ENCODE measurements around the gene PRR23E. TPM values are rescaled to one million over a fixed set of nuclear protein-coding genes. Genes with fewer than 3 reads are reported as not detected.

The PRR23E gene
- polyA plus RNA-seq, 4 donors: not detected

GRCh38 chr3:127161236-127161635 lies 31.7 kb upstream of the PRR23E start:
- H3K9me3 ChIP-seq (ENCODE audit: control insufficient read depth in 2 of 2, insufficient read depth in 1 of 2, low read depth in 1 of 2, low read length in 1 of 2): no peaks in the 10 kb centered on the region
- H3K27ac ChIP-seq (ENCODE audit: low read depth in 1 of 3, low read length in 2 of 3): no peak overlapping the region
- no peak overlapping the region for H3K4me3 ChIP-seq (ENCODE audit: low read depth in 1 of 3, low read length in 3 of 3)
- H3K4me1 ChIP-seq (ENCODE audit: control insufficient read depth in 3 of 3, insufficient read depth in 2 of 3, low read depth in 1 of 3, low read length in 2 of 3): no peaks in the 10 kb centered on the region
- no peak for DNase-seq
- WGBS, 3 donors: 96 to 100% (median 99%) methylated on average over 2 of the region's 2 CpGs
- FAIRE-seq: no peak
- no peaks in the 10 kb centered on the region for H3K36me3 ChIP-seq (ENCODE audit: control insufficient read depth in 3 of 3, insufficient read depth in 2 of 3, low read depth in 1 of 3, low read length in 3 of 3)
- peaks cover 0 to 16% (median 0%) of the 10 kb centered on the region in 3 donors for H3K27me3 ChIP-seq (ENCODE audit: control insufficient read depth in 3 of 3, insufficient read depth in 3 of 3, low read length in 3 of 3)

GRCh38 chr3:127161973-127162579 lies 30.9 kb upstream of the PRR23E start:
- 69 to 89% (median 78%) methylated on average over 2 of the region's 2 CpGs for WGBS, 3 donors
- no peak for FAIRE-seq

GRCh38 chr3:127162947-127163645 lies 29.8 kb upstream of the PRR23E start:
- Histone ChIP-seq H3K9me3 (ENCODE audit: control insufficient read depth in 2 of 2, insufficient read depth in 1 of 2, low read depth in 1 of 2, low read length in 1 of 2) (no peaks in the 10 kb centered on the region), H3K4me1 (ENCODE audit: control insufficient read depth in 3 of 3, insufficient read depth in 2 of 3, low read depth in 1 of 3, low read length in 2 of 3) (no peaks in the 10 kb centered on the region), H3K36me3 (ENCODE audit: control insufficient read depth in 3 of 3, insufficient read depth in 2 of 3, low read depth in 1 of 3, low read length in 3 of 3) (no peaks in the 10 kb centered on the region), H3K27ac (ENCODE audit: low read depth in 1 of 3, low read length in 2 of 3) (no peak overlapping the region), H3K27me3 (ENCODE audit: control insufficient read depth in 3 of 3, insufficient read depth in 3 of 3, low read length in 3 of 3) (peaks cover 0 to 10% (median 0%) of the 10 kb centered on the region in 3 donors), H3K4me3 (ENCODE audit: low read depth in 1 of 3, low read length in 3 of 3) (no peak overlapping the region)
- 48 to 54% (median 53%) methylated on average over 15 of the region's 15 CpGs for WGBS, 3 donors
- DNase-seq (no peak), FAIRE-seq (no peak)

More at GRCh38 chr3:127161973-127162579, 30.9 kb upstream of the PRR23E start:
- no peaks in the 10 kb centered on the region for H3K36me3 ChIP-seq (ENCODE audit: control insufficient read depth in 3 of 3, insufficient read depth in 2 of 3, low read depth in 1 of 3, low read length in 3 of 3)
- no peak overlapping the region for H3K4me3 ChIP-seq (ENCODE audit: low read depth in 1 of 3, low read length in 3 of 3)
- H3K4me1 ChIP-seq (ENCODE audit: control insufficient read depth in 3 of 3, insufficient read depth in 2 of 3, low read depth in 1 of 3, low read length in 2 of 3): no peaks in the 10 kb centered on the region
- no peaks in the 10 kb centered on the region for H3K9me3 ChIP-seq (ENCODE audit: control insufficient read depth in 2 of 2, insufficient read depth in 1 of 2, low read depth in 1 of 2, low read length in 1 of 2)
- peaks cover 0 to 9% (median 0%) of the 10 kb centered on the region in 3 donors for H3K27me3 ChIP-seq (ENCODE audit: control insufficient read depth in 3 of 3, insufficient read depth in 3 of 3, low read length in 3 of 3)
- no peak overlapping the region for H3K27ac ChIP-seq (ENCODE audit: low read depth in 1 of 3, low read length in 2 of 3)
- DNase-seq: no peak

- no peak for FAIRE-seq
- 53 to 66% (median 60%) methylated on average over 5 of the region's 5 CpGs for WGBS, 3 donors
- DNase-seq: no peak
These were observed 28.3 kb upstream of the PRR23E start for GRCh38 chr3:127164615-127165014.

GRCh38 chr3:127165036-127165435 lies 27.9 kb upstream of the PRR23E start:
- Histone ChIP-seq H3K27ac (ENCODE audit: low read depth in 1 of 3, low read length in 2 of 3) (no peak overlapping the region), H3K27me3 (ENCODE audit: control insufficient read depth in 3 of 3, insufficient read depth in 3 of 3, low read length in 3 of 3) (peaks cover 0 to 5% (median 4%) of the 10 kb centered on the region in 3 donors), H3K9me3 (ENCODE audit: control insufficient read depth in 2 of 2, insufficient read depth in 1 of 2, low read depth in 1 of 2, low read length in 1 of 2) (no peaks in the 10 kb centered on the region), H3K4me1 (ENCODE audit: control insufficient read depth in 3 of 3, insufficient read depth in 2 of 3, low read depth in 1 of 3, low read length in 2 of 3) (no peaks in the 10 kb centered on the region), H3K36me3 (ENCODE audit: control insufficient read depth in 3 of 3, insufficient read depth in 2 of 3, low read depth in 1 of 3, low read length in 3 of 3) (no peaks in the 10 kb centered on the region), H3K4me3 (ENCODE audit: low read depth in 1 of 3, low read length in 3 of 3) (no peak overlapping the region)
- no peak for DNase-seq
- WGBS, 3 donors: 85 to 94% (median 91%) methylated on average over 2 of the region's 2 CpGs
- no peak for FAIRE-seq

More at GRCh38 chr3:127164615-127165014, 28.3 kb upstream of the PRR23E start:
- H3K4me3 ChIP-seq (ENCODE audit: low read depth in 1 of 3, low read length in 3 of 3): no peak overlapping the region
- no peaks in the 10 kb centered on the region for H3K36me3 ChIP-seq (ENCODE audit: control insufficient read depth in 3 of 3, insufficient read depth in 2 of 3, low read depth in 1 of 3, low read length in 3 of 3)
- H3K27me3 ChIP-seq (ENCODE audit: control insufficient read depth in 3 of 3, insufficient read depth in 3 of 3, low read length in 3 of 3): peaks cover 0 to 5% (median 2%) of the 10 kb centered on the region in 3 donors
- H3K9me3 ChIP-seq (ENCODE audit: control insufficient read depth in 2 of 2, insufficient read depth in 1 of 2, low read depth in 1 of 2, low read length in 1 of 2): no peaks in the 10 kb centered on the region
- H3K27ac ChIP-seq (ENCODE audit: low read depth in 1 of 3, low read length in 2 of 3): no peak overlapping the region
- no peaks in the 10 kb centered on the region for H3K4me1 ChIP-seq (ENCODE audit: control insufficient read depth in 3 of 3, insufficient read depth in 2 of 3, low read depth in 1 of 3, low read length in 2 of 3)

- 58 to 66% (median 60%) methylated on average over 5 of the region's 5 CpGs for WGBS, 3 donors
- H3K4me3 ChIP-seq (ENCODE audit: low read depth in 1 of 3, low read length in 3 of 3): no peak overlapping the region
- DNase-seq (no peak), FAIRE-seq (no peak)
- H3K36me3 ChIP-seq (ENCODE audit: control insufficient read depth in 3 of 3, insufficient read depth in 2 of 3, low read depth in 1 of 3, low read length in 3 of 3): no peaks in the 10 kb centered on the region
- no peak overlapping the region for H3K27ac ChIP-seq (ENCODE audit: low read depth in 1 of 3, low read length in 2 of 3)
- peaks cover 0 to 5% (median 4%) of the 10 kb centered on the region in 3 donors for H3K27me3 ChIP-seq (ENCODE audit: control insufficient read depth in 3 of 3, insufficient read depth in 3 of 3, low read length in 3 of 3)
- no peaks in the 10 kb centered on the region for H3K9me3 ChIP-seq (ENCODE audit: control insufficient read depth in 2 of 2, insufficient read depth in 1 of 2, low read depth in 1 of 2, low read length in 1 of 2)
- H3K4me1 ChIP-seq (ENCODE audit: control insufficient read depth in 3 of 3, insufficient read depth in 2 of 3, low read depth in 1 of 3, low read length in 2 of 3): no peaks in the 10 kb centered on the region
These were observed 27.0 kb upstream of the PRR23E start for GRCh38 chr3:127165694-127166485.

- H3K4me3 ChIP-seq (ENCODE audit: low read depth in 1 of 3, low read length in 3 of 3): no peak overlapping the region
- H3K9me3 ChIP-seq (ENCODE audit: control insufficient read depth in 2 of 2, insufficient read depth in 1 of 2, low read depth in 1 of 2, low read length in 1 of 2): no peaks in the 10 kb centered on the region
- peaks cover 0 to 5% (median 4%) of the 10 kb centered on the region in 3 donors for H3K27me3 ChIP-seq (ENCODE audit: control insufficient read depth in 3 of 3, insufficient read depth in 3 of 3, low read length in 3 of 3)
- no peak for DNase-seq
- no peak overlapping the region for H3K27ac ChIP-seq (ENCODE audit: low read depth in 1 of 3, low read length in 2 of 3)
- no peaks in the 10 kb centered on the region for H3K36me3 ChIP-seq (ENCODE audit: control insufficient read depth in 3 of 3, insufficient read depth in 2 of 3, low read depth in 1 of 3, low read length in 3 of 3)
- FAIRE-seq: no peak
- no peaks in the 10 kb centered on the region for H3K4me1 ChIP-seq (ENCODE audit: control insufficient read depth in 3 of 3, insufficient read depth in 2 of 3, low read depth in 1 of 3, low read length in 2 of 3)
- 71 to 79% (median 77%) methylated on average over 9 of the region's 9 CpGs for WGBS, 3 donors
These were observed 26.3 kb upstream of the PRR23E start for GRCh38 chr3:127166501-127167065.
